NCI-H1092 (cell line): Measurements from ENCODE around the gene ZFP64.
"Not testable (repeated sequence)": the region's sequence is repeated elsewhere in the genome, so short reads cannot be mapped to it uniquely, and the experiment has no call there.

ENCODE experiments used
- DNase-seq: peaks from one replicate; lab custom pipeline; 2025; lab: John Stamatoyannopoulos, UW

The ZFP64 gene

DNA sequence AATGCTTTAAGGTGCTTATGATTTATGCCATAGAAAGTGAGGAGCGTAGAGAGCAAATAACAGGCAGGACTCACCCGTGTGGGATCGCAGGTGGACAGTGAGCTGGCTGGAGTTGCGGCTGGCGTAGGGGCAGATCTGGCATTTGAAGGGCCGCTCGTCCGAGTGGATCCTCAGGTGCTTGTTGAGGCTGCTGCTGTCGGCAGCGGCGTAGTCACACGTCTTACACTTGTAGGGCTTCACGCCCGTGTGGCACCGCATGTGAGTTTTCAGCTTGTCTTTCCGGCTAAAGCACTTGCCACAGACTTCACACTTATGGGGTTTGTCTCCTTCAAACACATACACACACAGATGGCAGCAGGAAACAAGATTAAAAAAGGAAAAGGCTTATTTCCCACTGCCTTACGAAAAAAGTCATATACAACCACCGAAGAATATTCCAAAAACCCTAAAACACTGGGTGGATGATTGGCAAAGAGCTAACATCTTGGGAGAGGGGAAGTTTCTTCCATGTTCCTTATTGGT, 31.5 kb downstream of the ZFP64 start:
- DNase-seq: no peak

DNA sequence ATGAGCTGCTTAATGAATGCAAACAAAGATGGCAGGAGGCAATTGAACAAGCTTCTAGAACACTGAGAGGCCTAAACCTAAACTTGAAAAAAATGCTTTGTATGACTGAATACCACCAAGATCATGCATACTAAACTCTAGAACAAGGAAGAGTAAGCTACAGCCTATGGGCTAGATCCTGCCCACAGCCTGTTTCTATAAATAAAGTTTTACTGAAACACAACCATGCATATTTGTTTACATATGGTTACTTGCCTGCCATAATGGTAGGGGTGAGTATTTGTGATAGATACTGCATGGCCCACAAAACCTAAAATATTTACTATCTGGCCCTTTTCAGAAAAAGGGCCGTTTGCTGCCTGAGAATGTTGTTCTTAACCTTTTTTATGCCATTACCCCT, 37.0 kb downstream of the ZFP64 start:
- DNase-seq: no peak

DNA sequence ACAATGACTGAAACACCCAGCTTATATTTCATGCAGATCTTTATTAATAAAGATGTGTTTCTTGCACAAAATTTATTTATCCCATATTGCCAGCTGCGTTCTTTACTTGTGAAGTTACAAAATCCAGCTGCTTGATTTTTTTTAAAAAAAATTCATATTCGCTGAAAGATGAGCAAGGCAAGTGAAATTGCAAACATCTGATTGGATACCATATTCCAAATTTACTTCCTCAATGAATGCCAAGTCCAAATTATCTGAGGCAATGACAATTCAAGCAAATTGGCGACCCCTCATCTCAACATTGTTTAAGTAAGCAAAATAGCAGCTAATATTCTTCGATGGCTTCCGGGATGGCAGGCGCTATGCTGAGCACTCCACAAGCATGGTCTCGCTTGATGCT, 37.7 kb downstream of the ZFP64 start:
- DNase-seq: no peak

DNA sequence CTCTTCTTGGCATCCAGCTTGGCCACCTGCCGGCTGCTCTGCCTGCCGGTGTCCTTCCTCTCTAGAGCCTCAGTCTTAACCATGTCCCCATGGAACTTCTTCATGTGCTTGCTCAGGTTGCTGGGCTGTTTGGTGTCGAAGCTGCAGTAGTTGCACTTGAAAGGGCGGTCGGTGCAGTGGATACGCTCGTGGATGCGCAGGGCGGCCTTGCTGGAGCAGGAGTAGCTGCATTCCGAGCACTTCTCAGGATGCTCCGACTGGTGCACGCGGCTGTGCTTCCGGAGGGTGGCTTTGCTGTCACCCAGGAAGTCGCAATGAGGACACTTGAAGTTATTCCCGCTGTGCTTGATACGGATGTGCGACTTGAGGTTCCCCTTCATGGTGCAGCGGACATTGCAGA, 38.7 kb downstream of the ZFP64 start:
- DNase-seq: no peak

- no peak for DNase-seq
These were observed 39.2 kb downstream of the ZFP64 start for GRCh38 chr20:52152416-52152815.

DNA sequence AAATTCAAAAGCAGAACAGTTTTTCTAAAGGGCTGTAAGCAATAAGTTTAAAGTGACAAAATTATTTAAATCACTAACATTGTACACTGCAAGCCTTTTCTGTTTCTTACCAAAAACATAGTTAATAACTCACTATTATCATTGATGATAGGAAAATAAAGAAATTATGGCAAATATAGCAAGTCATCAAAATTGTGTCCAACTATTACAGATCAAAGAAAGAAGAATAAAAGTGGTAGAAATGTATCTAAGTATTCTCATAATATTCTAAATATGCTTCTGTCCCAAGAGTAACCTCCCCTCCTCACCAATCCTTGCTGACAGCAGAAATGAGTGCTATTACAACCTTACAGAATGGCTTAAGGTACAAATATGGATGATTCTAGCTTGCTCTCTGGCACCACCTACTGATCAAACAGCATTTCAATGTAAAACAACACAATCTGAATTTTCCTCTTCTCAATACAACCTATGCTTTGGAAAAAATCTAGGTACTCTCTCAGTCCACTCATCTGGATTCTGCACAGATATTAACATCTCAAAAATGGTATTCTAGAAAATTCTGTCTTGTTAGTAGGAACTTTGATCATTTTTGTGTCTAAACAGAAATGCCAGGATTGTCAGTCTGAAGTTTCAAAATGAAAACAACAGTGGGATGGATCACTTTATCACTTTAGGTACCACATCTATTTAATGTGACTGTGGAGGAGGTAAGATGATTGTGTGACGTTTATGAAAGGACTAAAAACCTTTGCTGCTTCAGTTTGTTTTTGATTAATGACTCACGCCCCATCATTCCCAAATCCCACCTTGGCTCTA, 40.9 kb downstream of the ZFP64 start:
- peak; percentile 8 for DNase-seq

DNA sequence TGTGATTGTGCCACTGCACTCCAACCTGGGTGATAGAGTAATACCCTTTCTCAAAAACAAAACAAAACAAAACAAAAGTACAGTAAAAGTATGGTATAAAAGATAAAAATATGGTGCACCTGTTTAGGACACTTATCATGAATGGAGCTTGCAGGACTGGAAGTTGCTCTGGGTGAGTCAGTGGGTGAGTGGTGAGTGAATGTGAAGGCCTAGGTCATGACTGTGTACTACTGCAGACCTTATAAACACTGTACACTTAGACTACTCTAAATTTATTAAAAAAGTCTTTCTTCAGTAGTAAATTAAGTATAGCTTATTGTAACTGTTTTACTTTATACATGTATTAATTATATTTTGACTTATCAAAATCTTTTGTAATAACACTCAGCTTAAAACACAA, 46.0 kb downstream of the ZFP64 start:
- no peak for DNase-seq

DNA sequence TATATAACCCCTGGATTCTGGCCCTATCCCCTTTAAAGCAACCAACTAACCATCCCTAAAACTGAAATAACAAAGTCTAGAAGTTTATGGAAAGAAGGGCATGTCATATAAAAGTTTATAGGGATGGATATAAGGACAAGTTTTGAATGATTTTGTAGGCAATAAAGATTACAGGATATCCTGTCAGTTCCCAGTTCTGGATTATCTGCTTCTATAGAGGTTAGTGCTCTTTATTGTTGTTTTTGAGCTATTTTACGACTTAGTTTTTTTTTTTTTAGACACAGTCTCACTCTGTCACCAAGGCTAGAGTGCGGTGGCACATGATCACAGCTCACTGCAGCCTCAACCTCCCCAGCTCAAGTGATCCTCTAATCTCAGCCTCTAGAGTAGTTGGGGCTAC, 48.3 kb downstream of the ZFP64 start:
- DNase-seq: no peak

DNA sequence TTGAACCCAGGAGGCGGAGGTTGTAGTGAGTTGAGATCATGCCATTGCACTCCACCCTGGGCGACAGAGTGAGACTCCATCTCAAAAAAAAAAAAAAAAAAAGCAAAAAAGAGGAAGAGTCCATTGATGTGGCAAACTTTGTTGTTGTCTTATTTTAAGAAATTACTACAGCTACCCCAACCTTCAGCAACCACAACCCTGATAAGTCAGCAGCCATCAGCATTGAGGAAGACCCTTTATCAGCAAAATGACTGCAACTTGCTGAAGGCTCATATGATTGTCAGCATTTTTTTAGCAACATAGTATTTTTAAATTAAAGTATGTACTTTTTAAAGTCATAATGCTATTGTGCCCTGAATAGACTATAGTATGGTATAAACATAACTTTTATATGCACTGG, 48.8 kb downstream of the ZFP64 start:
- no peak for DNase-seq

- DNase-seq: no peak
These were observed 51.6 kb downstream of the ZFP64 start for GRCh38 chr20:52139986-52140385.

DNA sequence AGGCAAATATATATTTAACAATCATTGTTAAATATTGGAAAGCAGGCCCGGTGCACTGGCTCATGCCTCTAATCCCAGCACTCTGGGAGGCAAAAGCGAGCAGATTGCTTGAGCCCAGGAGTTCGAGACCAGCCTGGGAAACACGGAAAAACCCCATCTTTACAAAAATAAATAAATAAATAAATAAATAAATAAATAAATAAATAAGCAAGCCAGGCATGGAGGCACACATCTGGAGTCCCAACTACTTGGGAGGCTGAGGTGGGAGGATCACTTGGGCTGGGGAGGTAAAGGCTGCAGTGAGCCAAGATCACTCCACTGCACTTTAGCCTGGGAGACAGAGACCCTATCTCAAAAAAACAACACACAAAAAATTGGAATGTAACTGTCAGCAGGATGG, 53.7 kb downstream of the ZFP64 start:
- DNase-seq: no peak

DNA sequence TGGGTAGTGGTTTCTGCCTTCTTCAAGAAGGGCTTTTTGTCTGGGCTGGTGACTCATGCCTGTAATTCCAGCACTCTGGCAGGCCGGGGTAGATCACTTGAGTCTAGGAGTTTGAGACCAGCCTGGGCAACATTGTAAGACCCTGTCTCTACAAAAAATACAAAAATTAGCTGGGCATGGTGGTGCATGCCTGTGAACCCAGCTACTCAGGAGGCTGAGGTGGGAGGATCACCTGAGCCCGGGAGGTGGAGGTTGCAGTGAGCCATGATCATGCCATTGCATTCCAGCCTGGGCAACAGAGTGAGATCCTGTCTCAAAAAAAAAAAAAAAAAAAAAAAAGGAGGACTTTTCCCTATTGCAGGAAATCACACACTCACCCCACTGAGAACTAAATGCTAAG, 57.9 kb downstream of the ZFP64 start:
- not testable (repeated sequence) for DNase-seq

DNA sequence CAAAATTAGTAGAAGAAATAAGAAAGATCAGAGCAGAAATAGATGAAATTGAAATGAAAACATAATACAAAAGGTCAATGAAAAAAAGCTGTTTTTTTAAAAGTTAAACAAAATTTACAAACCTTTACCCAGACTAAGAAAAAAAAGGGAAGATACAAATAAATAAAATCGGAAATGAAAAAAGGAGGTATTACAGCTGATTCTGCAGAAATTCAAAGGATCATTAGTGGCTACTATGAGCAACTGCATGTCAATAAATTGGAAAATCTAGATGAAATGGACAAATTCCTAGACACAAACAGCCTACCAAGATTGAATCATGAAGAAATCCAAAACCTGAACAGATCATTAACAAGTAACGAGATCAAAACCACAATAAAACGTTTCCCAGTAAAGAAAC, 59.2 kb downstream of the ZFP64 start:
- no peak for DNase-seq

GRCh38 chr20:52131048-52131643, 60.4 kb downstream of the ZFP64 start:
- DNase-seq: no peak

GRCh38 chr20:52130406-52130805, 61.2 kb downstream of the ZFP64 start:
- no peak for DNase-seq

DNA sequence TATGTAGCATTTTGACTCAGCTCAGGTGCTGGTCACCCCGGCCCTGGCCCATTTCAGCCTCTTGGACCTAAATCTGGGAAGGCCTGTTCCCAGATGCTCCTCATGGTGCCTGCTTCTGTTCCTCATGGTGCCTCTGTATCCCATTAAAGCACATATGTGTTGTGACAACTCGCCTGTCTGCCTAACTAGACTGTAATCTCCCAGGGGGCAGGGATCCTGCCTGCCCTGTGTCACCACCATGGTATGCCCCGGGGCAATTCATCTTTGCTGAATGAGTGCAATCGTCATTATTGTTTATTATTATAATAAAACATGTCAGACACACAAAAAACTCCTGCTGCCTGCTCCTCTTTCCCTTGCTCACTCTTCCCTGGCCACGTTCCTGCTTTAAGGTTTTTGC, 62.0 kb downstream of the ZFP64 start:
- no peak for DNase-seq

DNA sequence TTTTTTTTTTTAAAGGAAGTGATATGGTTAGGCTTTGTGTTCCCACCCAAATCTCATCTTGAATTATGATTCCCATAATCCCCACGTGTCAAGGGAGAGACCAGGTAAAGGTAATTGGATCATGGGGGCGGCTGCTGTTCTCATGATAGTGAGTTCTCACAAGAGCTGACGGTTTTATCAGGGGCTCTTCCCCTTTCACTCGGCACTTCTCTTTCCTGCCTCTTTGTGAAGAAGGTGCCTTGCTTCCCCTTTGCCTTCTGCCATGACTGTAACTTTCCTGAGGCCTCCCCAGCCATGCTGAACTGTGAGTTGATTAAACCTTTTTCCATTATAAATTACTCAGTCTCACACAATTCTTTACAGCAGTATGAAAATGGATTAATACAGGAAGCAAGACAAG, 64.3 kb downstream of the ZFP64 start:
- DNase-seq: no peak

GRCh38 chr20:52124821-52125220, 66.8 kb downstream of the ZFP64 start:
- DNase-seq: no peak

- no peak for DNase-seq
These were observed 72.9 kb downstream of the ZFP64 start for GRCh38 chr20:52118696-52119095.

GRCh38 chr20:52118016-52118623, 73.5 kb downstream of the ZFP64 start:
- no peak for DNase-seq

DNA sequence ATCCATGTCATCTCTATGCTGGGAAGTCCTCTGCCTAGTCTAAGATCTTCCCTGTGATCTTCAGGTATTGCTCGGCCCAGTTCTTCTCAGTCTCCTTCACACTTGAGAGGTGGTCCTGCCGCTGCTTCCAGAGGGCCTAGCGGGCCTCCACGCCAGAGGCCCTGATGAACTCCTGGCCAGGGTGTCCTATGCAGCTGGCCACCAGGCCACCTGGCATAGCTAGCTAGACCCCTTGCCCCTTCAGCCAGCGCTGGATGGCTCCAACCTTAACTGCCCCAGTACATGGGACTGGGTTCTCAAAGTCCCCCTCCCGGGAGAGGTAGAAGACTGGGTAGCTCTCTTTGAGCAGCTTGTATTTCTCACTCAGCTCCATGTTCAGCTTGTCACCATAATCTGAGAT, 81.1 kb downstream of the ZFP64 start:
- no peak for DNase-seq

DNA sequence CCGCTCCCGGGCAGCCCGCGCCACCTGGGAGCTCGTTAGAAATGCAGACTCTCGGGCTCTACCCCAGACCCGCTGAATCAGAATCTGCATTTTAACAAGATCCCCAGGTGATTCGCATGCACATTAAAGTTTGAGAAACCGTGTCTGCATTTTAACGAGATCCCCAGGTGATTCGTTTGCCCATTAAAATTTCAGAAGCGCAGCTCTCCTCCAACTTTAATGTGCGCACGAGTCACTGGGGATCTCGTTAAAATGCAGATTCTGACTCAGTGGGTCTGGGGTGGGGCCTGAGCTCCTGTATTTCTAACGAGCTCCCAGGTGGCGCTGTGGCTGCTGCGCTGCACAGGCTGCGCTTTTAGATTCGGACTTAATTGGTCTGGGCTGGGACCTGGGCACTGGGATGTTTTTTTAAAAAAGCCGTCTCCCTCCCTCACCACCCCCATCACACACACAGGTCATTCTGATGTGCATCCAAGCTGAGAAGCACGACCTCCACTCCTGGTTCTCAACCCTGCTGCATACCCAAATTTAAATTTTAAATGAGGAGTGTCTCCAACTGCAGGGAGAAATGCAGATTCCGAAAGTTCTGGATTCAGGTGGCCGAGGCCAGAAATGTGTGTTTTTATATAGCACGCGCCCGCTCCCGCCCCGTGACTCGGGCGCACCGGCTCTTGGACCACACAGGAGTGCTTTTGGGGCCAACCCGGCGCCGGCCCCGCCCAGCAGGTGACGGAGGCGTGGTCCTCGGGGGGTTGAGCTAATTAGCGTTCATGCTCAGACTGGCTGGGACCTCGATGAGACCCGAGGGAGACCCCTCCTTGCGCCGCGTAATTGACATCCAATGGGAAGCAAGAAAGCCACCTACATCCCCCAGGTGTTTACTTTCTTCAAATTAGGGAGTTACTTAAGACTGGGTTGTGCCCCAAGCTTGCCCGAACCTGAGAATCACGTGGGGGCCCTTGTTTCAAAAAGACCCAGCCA, 85.8 kb downstream of the ZFP64 start:
- DNase-seq: no peak
